Right cardiac atrium (tissue), 5 donors: Measurements from ENCODE around the gene EDIL3. TPM values are rescaled to one million over a fixed set of nuclear protein-coding genes. Genes with fewer than 3 reads are reported as not detected.

Experiments
- ATAC-seq, 2 donors: fragments of 200-7000 bp; cut with Tn5 transposase; one replicate each; pipeline versions ENCODE4 v1.8.0 to v1.9.1; 2020; ENCODE audit warnings: moderate library complexity in 2 of 2, mild to moderate bottlenecking in 1 of 2
- DNase-seq, 3 donors: peaks; one replicate each; pipeline ENCODE4 v3.0.0-alpha.2; 2020
- H3K27ac ChIP-seq: one replicate; pipeline ENCODE4 v1.5.1; 2013; ENCODE audit warnings: mild to moderate bottlenecking, low read length, control low read depth, moderate library complexity
- H3K27me3 ChIP-seq: one replicate; pipeline ENCODE4 v1.6.1; 2013; ENCODE audit not compliant: control insufficient read depth, insufficient read depth
- H3K4me1 ChIP-seq: one replicate; pipeline ENCODE4 v1.6.1; 2013; ENCODE audit warnings: low read length; ENCODE audit not compliant: control insufficient read depth, insufficient read depth
- H3K4me3 ChIP-seq: one replicate; pipeline ENCODE4 v1.5.1; 2013; ENCODE audit warnings: low read length, control low read depth
- H3K9me3 ChIP-seq: one replicate; pipeline ENCODE4 v1.6.1; 2013; ENCODE audit warnings: low read length; ENCODE audit not compliant: control insufficient read depth
- WGBS: extraction: QIAGEN DNeasy Blood & Tissue Kit; methylation state at CpG from one replicate; pipeline ENCODE4 v1.1.7; 2013; 5-methylcytosine and 5-hydroxymethylcytosine counted together
- intact Hi-C, 4 donors: fragments of 100-400 bp; cut with DNase I; formaldehyde crosslinking; loops; one replicate each; pipeline versions ENCODE4 v1.11.0 to v1.14.0; 2022 to 2023
- polyA plus RNA-seq: library from polyadenylated mRNA; stranded (reverse); fragments of 200-250 nt; gene quantifications from one replicate; pipeline ENCODE4 v1.2.3, GENCODE V29; 2013
- total RNA-seq, 4 donors: library from RNA; stranded (reverse); fragmentation: NEBNext Ultra II Directional; extraction: Animal tissue kit (Norgen Biotek cat#: 25700); gene quantifications; one replicate each; pipeline ENCODE4 v1.2.1, GENCODE V29; 2021
- donor health status: healthy with polysubstance abuse.
- donor health status: DM: no; HTN: yes; CAD: no.
- donor health status: DM: no; HTN: no; CAD: no.
- donor health status: DM: no; HTN: yes; CAD: no; lungs with severe emphysema.
- donor health status: DM: yes; HTN: yes; CAD: no.

The EDIL3 gene
- total and polyA plus RNA-seq, 5 donors: 3.2 to 14.6 (median 5.5) TPM

DNA sequence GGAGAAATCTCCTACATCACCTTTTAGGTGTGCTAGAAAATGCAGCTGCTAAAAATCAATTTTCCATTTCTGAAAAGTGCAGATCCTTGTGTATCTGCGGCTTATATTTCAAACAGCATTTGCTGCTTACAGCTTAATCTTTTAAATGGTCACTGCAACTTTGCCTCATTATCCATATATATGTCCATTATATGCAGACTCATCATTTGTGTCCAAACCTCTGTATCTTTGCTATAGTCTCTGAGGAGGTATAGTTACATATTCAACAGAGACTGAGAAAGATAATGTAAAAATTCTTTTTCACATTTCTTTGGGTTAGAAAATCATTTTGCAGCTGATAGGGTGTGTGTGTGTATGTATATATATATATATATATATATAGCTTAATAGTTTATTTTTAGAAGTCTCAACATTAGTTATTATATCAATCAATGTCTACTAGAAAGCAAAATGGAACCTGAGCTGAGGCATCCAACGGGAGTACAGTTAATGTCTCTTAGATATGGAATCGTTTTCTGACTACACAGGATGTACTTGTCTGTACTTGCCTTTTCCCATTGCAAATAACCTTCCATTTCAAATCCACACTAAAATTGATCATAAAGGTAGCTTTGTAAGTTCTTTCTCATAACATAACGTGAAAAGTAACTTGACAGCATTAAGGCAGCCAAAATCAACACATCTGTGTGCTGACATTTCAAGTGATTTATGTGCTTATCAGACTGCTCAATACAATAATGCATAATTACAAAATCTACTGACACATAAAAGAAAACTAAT is 397.0 kb downstream of the EDIL3 start:
- 49% methylated on average over 4 of the region's 4 CpGs for WGBS
- Histone ChIP-seq H3K9me3 (no peaks in the 10 kb centered on the region), H3K27me3 (no peaks in the 10 kb centered on the region), H3K4me3 (no peak overlapping the region), H3K4me1 (no peaks in the 10 kb centered on the region), H3K27ac (no peak overlapping the region)
- ATAC-seq (no peak), DNase-seq (no peak)
- intact Hi-C loops: no loop called here

- no peak for ATAC-seq
- 81% methylated on average over 4 of the region's 4 CpGs for WGBS
- no peak overlapping the region for H3K4me3 ChIP-seq
- no peaks in the 10 kb centered on the region for H3K9me3 ChIP-seq
- H3K27ac ChIP-seq: no peak overlapping the region
- no peak for DNase-seq
- intact Hi-C loops: no loop called here
- H3K27me3 ChIP-seq: no peaks in the 10 kb centered on the region
- no peaks in the 10 kb centered on the region for H3K4me1 ChIP-seq
Observed at GRCh38 chr5:83983852-83984251, 400.8 kb downstream of the EDIL3 start.

- WGBS: 48% methylated on average over 7 of the region's 7 CpGs
- Histone ChIP-seq H3K27ac (no peak overlapping the region), H3K9me3 (no peaks in the 10 kb centered on the region), H3K27me3 (no peaks in the 10 kb centered on the region), H3K4me3 (no peak overlapping the region), H3K4me1 (no peaks in the 10 kb centered on the region)
- no peak for DNase-seq
- intact Hi-C loops: no loop called here
- ATAC-seq: no peak
Observed at GRCh38 chr5:83973925-83974815, 410.5 kb downstream of the EDIL3 start.

DNA sequence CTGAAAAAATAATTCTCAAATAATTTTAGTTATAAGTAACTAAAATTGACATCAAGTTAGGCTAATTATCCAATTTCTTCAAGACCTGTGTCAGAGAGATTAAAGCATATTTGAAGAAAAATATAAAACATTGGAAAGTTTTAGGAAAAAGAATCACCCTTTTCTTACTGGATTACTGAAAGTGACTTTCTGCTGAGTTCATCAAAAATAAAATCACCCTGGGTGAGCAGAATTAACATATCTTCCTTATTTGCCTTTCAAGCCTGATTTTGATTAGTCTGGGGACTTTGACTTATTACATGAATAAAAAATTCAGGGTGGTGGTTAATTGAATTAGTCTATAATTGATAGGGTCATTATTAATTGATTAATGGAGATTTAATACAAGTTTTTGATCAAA is 411.8 kb downstream of the EDIL3 start:
- no peak overlapping the region for H3K4me3 ChIP-seq
- intact Hi-C loops: no loop called here

GRCh38 chr5:83972236-83972635 is 412.4 kb downstream of the EDIL3 start:
- no peak for ATAC-seq
- no peak overlapping the region for H3K4me3 ChIP-seq

More for the DNA sequence above, 411.8 kb downstream of the EDIL3 start:
- Histone ChIP-seq H3K27me3 (no peaks in the 10 kb centered on the region), H3K4me1 (no peaks in the 10 kb centered on the region), H3K27ac (no peak overlapping the region), H3K9me3 (no peaks in the 10 kb centered on the region)
- no peak for ATAC-seq
- DNase-seq: no peak

GRCh38 chr5:83967417-83967816 is 417.3 kb downstream of the EDIL3 start:
- ATAC-seq (no peak), DNase-seq (no peak)
- Histone ChIP-seq H3K4me3 (no peak overlapping the region), H3K9me3 (no peaks in the 10 kb centered on the region), H3K4me1 (no peaks in the 10 kb centered on the region), H3K27me3 (no peaks in the 10 kb centered on the region), H3K27ac (no peak overlapping the region)
- WGBS: 42% methylated on average over 1 of the region's 1 CpG
- intact Hi-C loops: no loop called here

More at GRCh38 chr5:83972236-83972635, 412.4 kb downstream of the EDIL3 start:
- H3K9me3 ChIP-seq: no peaks in the 10 kb centered on the region
- no peaks in the 10 kb centered on the region for H3K4me1 ChIP-seq
- H3K27me3 ChIP-seq: no peaks in the 10 kb centered on the region
- intact Hi-C loops: no loop called here
- DNase-seq: no peak
- no peak overlapping the region for H3K27ac ChIP-seq

- no peak for DNase-seq
- 33% methylated on average over 3 of the region's 3 CpGs for WGBS
- H3K4me3 ChIP-seq: no peak overlapping the region
- no peaks in the 10 kb centered on the region for H3K9me3 ChIP-seq
- intact Hi-C loops: no loop called here
- ATAC-seq: no peak
- H3K27me3 ChIP-seq: no peaks in the 10 kb centered on the region
- H3K4me1 ChIP-seq: no peaks in the 10 kb centered on the region
- H3K27ac ChIP-seq: no peak overlapping the region
Observed at GRCh38 chr5:83965441-83965840, 419.2 kb downstream of the EDIL3 start.

GRCh38 chr5:83964271-83964670 is 420.4 kb downstream of the EDIL3 start:
- Histone ChIP-seq H3K9me3 (no peaks in the 10 kb centered on the region), H3K27ac (no peak overlapping the region), H3K4me3 (no peak overlapping the region), H3K27me3 (no peaks in the 10 kb centered on the region), H3K4me1 (no peaks in the 10 kb centered on the region)
- intact Hi-C loops: no loop called here
- ATAC-seq: no peak
- 64% methylated on average over 1 of the region's 1 CpG for WGBS
- DNase-seq: no peak

GRCh38 chr5:83957188-83957587 is 427.5 kb downstream of the EDIL3 start:
- H3K9me3 ChIP-seq: no peaks in the 10 kb centered on the region
- no peak for DNase-seq
- no peak overlapping the region for H3K4me3 ChIP-seq
- 90% methylated on average over 1 of the region's 1 CpG for WGBS
- ATAC-seq: no peak
- no peak overlapping the region for H3K27ac ChIP-seq
- intact Hi-C loops: no loop called here
- H3K4me1 ChIP-seq: no peaks in the 10 kb centered on the region
- H3K27me3 ChIP-seq: no peaks in the 10 kb centered on the region

- H3K4me1 ChIP-seq: no peaks in the 10 kb centered on the region
- ATAC-seq: no peak
- no peaks in the 10 kb centered on the region for H3K27me3 ChIP-seq
- H3K4me3 ChIP-seq: no peak overlapping the region
- no peak for DNase-seq
- intact Hi-C loops: no loop called here
- H3K9me3 ChIP-seq: no peaks in the 10 kb centered on the region
- no peak overlapping the region for H3K27ac ChIP-seq
Observed at GRCh38 chr5:83956386-83956785, 428.3 kb downstream of the EDIL3 start.

DNA sequence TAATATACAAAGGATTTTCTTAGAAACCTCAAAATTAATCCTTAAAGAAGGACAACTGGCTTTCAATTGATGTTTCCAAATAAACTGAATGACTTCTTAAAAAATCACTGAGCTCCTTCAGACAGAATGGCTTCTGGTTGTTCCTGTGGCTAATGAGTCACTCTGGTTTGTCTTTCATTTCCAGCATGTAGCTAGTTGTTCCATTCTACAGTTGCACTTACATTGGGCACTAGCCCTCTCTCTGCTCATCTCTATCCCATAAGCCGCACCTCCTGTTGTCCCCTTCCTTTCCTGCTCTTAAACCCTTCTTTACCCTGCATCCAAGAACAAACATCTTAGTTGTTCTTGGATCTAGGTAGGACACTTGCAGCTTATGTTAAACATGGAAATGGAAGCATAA is 428.8 kb downstream of the EDIL3 start:
- 94% methylated on average over 1 of the region's 1 CpG for WGBS
- H3K4me3 ChIP-seq: no peak overlapping the region
- no peaks in the 10 kb centered on the region for H3K9me3 ChIP-seq
- DNase-seq: no peak
- intact Hi-C loops: no loop called here
- no peak for ATAC-seq
- no peaks in the 10 kb centered on the region for H3K27me3 ChIP-seq
- H3K4me1 ChIP-seq: no peaks in the 10 kb centered on the region
- no peak overlapping the region for H3K27ac ChIP-seq
